ENCODE data around the gene SIX4. TPM values are rescaled to one million over a fixed set of nuclear protein-coding genes. Genes with fewer than 3 reads are reported as not detected.

Gene SIX4
- total RNA-seq, 4 donors from 2014 or later: 0.95 to 13.4 (median 3.0) TPM

DNA sequence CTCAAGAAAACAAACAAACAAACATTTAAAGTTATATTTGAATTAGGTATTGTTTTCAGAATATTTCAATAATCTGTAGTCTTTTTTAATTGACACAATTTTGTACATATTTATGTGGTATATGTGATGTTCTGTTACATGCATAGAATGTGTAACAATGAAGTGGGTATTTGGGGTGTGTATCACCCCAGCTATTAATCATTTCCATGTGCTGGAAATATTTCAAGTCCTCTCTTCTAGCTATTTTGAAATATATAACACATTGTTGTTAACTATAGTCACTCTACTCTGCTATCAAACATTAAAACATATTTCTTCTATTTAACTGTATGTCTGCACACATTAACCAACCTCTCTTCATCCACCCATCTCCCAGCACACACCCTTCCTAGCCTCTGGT is 42.9 kb downstream of the SIX4 start:
- TF ChIP-seq, protein P1, sequence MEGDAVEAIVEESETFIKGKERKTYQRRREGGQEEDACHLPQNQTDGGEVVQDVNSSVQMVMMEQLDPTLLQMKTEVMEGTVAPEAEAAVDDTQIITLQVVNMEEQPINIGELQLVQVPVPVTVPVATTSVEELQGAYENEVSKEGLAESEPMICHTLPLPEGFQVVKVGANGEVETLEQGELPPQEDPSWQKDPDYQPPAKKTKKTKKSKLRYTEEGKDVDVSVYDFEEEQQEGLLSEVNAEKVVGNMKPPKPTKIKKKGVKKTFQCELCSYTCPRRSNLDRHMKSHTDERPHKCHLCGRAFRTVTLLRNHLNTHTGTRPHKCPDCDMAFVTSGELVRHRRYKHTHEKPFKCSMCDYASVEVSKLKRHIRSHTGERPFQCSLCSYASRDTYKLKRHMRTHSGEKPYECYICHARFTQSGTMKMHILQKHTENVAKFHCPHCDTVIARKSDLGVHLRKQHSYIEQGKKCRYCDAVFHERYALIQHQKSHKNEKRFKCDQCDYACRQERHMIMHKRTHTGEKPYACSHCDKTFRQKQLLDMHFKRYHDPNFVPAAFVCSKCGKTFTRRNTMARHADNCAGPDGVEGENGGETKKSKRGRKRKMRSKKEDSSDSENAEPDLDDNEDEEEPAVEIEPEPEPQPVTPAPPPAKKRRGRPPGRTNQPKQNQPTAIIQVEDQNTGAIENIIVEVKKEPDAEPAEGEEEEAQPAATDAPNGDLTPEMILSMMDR (IDR thresholded peaks at IDR 0.05): no peak
- DNase-seq (ENCODE audit: low spot score) (no peak), ATAC-seq (ENCODE audit: low FRiP score) (no peak)

DNA sequence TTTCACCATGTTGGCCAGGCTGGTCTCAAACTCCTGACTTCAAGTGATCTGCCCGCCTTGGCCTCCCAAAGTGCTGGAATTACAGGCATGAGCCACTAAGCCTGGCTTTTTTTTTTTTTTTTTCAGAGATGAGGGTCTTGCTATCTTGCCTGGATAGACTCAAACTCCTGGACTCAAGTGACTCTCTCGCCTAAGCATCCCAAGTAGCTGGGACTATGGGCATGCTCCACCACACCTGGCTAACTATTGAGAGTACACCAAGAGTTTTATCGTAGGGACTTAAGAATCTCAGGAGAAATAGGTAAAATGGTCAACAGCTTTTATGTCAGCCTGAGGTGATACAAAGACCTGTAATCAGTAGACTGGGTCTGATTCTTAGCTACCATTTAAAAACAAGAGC is 43.6 kb downstream of the SIX4 start:
- ATAC-seq (ENCODE audit: low FRiP score): no peak
- TF ChIP-seq, protein P1 (IDR thresholded peaks at IDR 0.05): no peak
- DNase-seq (ENCODE audit: low spot score): no peak

DNA sequence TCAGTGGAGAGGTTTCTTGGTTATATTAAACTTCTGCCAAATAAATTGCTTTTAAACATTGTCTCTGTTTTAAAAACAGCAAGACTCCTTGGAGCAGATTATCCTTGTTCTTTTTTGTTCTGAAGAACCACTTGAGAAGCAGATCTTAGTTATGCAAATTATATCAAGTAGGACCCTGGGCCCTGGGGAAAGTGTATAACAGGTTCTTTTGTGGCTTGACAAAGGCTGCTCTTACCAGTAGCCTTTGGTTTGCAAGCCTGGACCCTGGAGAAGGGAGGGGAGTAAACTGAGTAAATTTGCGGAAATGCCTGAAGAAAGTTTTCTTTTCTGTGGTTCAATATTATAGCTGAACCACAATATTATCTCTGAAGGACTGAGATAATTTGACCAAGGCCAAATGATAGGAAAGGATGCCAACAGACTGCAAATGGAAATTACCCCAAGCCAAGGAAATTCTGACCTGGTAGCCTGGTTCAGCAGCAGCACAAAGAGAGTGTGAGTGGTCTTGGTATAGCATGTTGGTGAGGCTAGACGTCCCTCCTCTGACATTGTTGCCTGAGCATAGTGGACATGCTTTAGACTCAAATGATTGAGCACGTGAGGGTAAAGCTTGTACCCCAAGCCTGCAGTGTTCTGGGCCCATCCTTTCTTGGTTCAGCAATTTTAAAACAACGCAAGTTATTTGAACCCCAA is 44.4 kb downstream of the SIX4 start:
- ATAC-seq (ENCODE audit: low FRiP score) (no peak), DNase-seq (ENCODE audit: low spot score) (no peak)
- TF ChIP-seq, protein P1 (IDR thresholded peaks at IDR 0.05): no peak

DNA sequence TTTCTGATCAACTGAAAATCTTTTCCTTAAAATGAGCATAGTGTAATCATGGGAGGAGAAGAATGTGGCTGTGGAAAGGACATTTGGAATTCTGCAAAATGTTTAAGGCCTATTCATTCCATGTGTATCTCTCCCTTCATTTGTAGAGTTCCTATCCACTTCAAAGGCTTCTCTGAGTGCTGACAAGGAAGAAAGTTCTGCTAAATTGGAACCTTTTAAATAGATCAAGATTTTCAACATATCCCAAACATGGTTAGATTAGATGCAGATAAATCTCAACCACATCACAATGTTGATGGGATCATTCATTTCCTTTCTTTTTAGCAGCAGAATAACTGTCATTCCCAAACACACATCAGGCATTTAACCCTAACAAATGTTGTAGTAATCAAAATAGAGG is 46.5 kb downstream of the SIX4 start:
- DNase-seq (ENCODE audit: low spot score): no peak

DNA sequence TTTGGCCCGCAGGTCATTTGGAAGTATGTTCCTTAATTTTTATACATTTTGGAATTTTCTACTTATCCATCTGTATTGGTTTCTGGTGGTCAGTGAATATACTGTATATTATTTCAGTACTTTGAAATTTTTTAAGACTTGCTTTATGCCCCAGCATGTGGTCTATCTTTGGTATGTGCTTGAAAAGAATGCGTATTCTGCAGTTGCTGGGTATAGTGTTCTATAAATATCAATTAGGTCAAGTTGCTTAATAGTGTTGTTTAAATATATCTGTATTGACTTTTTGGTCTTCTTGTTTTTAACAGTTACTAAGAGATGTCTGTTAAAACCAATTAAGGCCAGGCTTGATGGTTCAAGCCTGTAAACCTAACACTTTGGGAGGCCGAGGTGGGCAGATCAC is 53.2 kb downstream of the SIX4 start:
- DNase-seq (ENCODE audit: low spot score) (no peak), ATAC-seq (ENCODE audit: low FRiP score) (no peak)
- TF ChIP-seq, protein P1 (IDR thresholded peaks at IDR 0.05): no peak

More for the DNA sequence above, 46.5 kb downstream of the SIX4 start:
- no peak for ATAC-seq (ENCODE audit: low FRiP score)
- TF ChIP-seq, protein P1 (IDR thresholded peaks at IDR 0.05): no peak

DNA sequence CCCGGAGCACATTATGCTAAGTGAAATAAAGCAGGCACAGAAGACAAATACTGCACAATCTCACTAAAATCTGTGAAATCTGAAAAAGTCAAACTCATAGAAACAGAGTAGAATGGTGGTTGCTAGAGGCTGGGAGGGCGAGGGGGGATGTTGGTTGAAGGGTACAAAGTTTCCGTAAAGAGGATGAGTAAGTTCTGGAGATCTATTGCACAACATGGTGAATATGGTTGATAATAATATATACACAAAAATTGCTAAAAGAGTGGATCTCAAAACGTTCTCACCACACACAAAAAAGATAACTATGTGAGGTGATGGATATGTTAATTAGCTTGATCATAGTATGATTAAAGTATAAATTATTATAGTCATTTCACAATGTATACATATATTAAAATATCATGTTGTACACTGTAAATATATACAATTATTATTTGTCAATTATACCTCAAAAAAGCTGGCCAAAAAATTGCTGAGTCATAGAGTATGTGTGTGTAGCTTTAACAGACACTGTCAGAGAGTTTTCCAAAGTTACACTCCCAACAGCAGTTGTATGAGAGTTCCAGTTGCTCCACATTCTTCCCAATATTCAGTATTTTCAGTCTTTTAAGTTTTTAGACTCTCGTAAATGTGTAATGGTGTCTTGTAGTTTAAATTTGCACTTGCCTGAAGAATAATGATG is 55.6 kb downstream of the SIX4 start:
- TF ChIP-seq, protein P1 (IDR thresholded peaks at IDR 0.05): no peak
- no peak for DNase-seq (ENCODE audit: low spot score)
- ATAC-seq (ENCODE audit: low FRiP score): no peak

DNA sequence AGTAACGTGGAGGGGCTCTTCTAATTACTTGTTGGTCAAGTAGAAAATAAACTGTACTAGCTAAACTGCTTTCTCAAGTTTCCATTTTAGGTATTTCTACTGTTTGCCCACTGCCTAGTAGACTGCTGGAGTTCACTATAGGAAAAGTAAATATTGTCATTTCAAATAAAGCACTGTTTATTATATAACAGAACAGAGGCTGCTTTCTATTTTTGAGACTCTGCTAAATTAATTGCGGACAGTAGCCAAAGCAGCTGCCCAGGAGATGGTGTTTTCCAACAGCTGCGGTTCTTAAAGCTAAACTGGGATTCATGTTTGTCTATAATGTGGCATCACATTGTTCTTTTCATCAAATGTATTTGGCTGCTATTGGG is 59.0 kb downstream of the SIX4 start:
- TF ChIP-seq, protein P1 (IDR thresholded peaks at IDR 0.05): no peak
- ATAC-seq (ENCODE audit: low FRiP score): no peak
- DNase-seq (ENCODE audit: low spot score): no peak

All from omental fat pad (tissue), 4 donors.